IMR-90 (cell line): ENCODE data around the gene LSM12.

Source experiments
- CEBPB ChIP-seq: IDR thresholded peaks from 2 replicates; pipeline ENCODE4 v1.6.1; 2012; ENCODE audit warnings: low read depth, low read length, improper control_type of control experiment
- CHD1 ChIP-seq: IDR thresholded peaks from 2 replicates; pipeline ENCODE4 v1.6.1; 2012; ENCODE audit warnings: low read depth, low read length, improper control_type of control experiment
- CTCF ChIP-seq: conservative IDR thresholded peaks from 2 replicates; pipeline ENCODE4 v1.5.1; 2012; ENCODE audit warnings: mild to moderate bottlenecking, low read depth, low read length, improper control_type of control experiment
- FOS ChIP-seq: fragments of 150-350 bp; IDR thresholded peaks from 2 replicates; pipeline ENCODE4 v1.6.1; 2016; ENCODE audit warnings: low read depth, low read length
- MAFK ChIP-seq: IDR thresholded peaks from 2 replicates; pipeline ENCODE4 v1.6.1; 2012; ENCODE audit warnings: low read depth, low read length, improper control_type of control experiment
- MAZ ChIP-seq: IDR thresholded peaks from 2 replicates; pipeline ENCODE4 v1.6.1; 2012; ENCODE audit warnings: low read depth, mild to moderate bottlenecking, low read length, improper control_type of control experiment, moderate library complexity, borderline replicate concordance
- MXI1 ChIP-seq: IDR thresholded peaks from 2 replicates; pipeline ENCODE4 v1.6.1; 2012; ENCODE audit warnings: low read depth, mild to moderate bottlenecking, low read length, moderate library complexity, borderline replicate concordance
- NFE2L2 ChIP-seq: fragments of 150-350 bp; IDR thresholded peaks from 2 replicates; pipeline ENCODE4 v1.6.1; 2016; ENCODE audit warnings: low read depth, mild to moderate bottlenecking, low read length
- POLR2A ChIP-seq: IDR thresholded peaks from 2 replicates; pipeline ENCODE4 v1.6.1; 2012; ENCODE audit warnings: mild to moderate bottlenecking, low read depth, low read length
- RAD21 ChIP-seq: IDR thresholded peaks from 2 replicates; pipeline ENCODE4 v1.6.1; 2012; ENCODE audit warnings: low read length, improper control_type of control experiment
- RCOR1 ChIP-seq: IDR thresholded peaks from 2 replicates; pipeline ENCODE4 v1.6.1; 2012; ENCODE audit warnings: mild to moderate bottlenecking, low read length, improper control_type of control experiment; ENCODE audit not compliant: insufficient replicate concordance
- SMC3 ChIP-seq: fragments of 150-350 bp; IDR thresholded peaks from 2 replicates; pipeline ENCODE4 v1.6.1; 2016; ENCODE audit warnings: low read depth, mild to moderate bottlenecking, antibody characterized with exemption, low read length, moderate library complexity
- TF ChIP-seq, protein P1 (sequence below): fragments of 150-350 bp; IDR thresholded peaks from 2 replicates; pipeline ENCODE4 v1.6.1; 2016; ENCODE audit warnings: low read depth, mild to moderate bottlenecking, low read length, moderate library complexity, borderline replicate concordance
- TF ChIP-seq, protein P2 (sequence below): fragments of 150-350 bp; IDR thresholded peaks from 2 replicates; pipeline ENCODE4 v1.6.1; 2017; ENCODE audit warnings: mild to moderate bottlenecking, antibody characterized with exemption, low read length, low read depth

DNA sequence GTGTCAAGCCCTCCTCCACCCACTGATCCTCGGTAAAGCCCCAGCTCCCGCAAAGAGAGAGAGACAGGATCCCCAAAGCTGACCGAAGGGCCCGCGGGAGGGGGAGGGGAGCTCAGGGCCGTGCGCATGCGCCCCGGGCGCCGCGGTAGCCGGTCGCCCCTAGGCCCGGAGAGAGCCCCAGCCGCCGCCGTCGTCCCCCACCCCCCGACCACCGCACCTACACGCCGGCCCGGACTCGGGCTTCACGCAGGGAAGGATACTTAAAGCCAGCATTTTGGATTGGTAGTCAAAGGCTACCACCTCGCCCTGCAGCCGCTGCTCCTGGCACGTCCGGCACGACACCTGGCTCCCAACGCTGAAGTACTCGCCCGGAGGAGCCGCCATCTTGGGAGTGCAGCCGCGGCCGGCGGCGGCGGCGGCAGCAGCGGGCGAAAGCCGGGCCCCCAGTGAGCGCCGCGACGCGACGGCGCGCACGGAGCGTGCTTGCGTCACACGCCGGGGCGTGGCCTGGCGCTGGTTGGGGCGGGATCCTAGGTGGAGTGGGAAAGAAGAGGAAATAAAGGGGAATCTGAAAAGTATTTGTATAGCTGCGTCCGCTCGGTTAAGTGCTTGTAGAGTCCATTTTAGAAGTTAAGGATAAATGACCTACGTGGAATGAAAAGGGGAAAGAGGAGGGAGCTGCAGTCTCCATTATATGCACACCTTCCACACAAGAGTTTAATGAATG, at the start of gene LSM12:
- TF ChIP-seq RAD21 (no peak; the same call in 1 of the 2 replicates), CTCF (no peak), SMC3 (no peak), POLR2A (peak; percentile 87), CEBPB (peak; percentile 88), MAFK (no peak), RCOR1 (no peak), MAZ (peak; percentile 90; the same call in 1 of the 2 replicates), CHD1 (no peak; the same call in 1 of the 2 replicates), MXI1 (no peak), NFE2L2 (no peak), FOS (no peak)
- TF ChIP-seq, protein P1, sequence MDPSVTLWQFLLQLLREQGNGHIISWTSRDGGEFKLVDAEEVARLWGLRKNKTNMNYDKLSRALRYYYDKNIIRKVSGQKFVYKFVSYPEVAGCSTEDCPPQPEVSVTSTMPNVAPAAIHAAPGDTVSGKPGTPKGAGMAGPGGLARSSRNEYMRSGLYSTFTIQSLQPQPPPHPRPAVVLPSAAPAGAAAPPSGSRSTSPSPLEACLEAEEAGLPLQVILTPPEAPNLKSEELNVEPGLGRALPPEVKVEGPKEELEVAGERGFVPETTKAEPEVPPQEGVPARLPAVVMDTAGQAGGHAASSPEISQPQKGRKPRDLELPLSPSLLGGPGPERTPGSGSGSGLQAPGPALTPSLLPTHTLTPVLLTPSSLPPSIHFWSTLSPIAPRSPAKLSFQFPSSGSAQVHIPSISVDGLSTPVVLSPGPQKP, result no peak
- TF ChIP-seq, protein P2, sequence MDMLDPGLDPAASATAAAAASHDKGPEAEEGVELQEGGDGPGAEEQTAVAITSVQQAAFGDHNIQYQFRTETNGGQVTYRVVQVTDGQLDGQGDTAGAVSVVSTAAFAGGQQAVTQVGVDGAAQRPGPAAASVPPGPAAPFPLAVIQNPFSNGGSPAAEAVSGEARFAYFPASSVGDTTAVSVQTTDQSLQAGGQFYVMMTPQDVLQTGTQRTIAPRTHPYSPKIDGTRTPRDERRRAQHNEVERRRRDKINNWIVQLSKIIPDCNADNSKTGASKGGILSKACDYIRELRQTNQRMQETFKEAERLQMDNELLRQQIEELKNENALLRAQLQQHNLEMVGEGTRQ, result 0 out of 2 replicates have a peak, but pooled peaks have one; percentile 5
